HCT116 (cell line): Measurements from ENCODE around the gene SNX10. TPM values are rescaled to one million over a fixed set of nuclear protein-coding genes. Genes with fewer than 3 reads are reported as not detected.

Experiments
- ATAC-seq: fragments of 200-7000 bp; cut with Tn5 transposase; 2 replicates; pipeline ENCODE4 v1.9.1; 2020; ENCODE audit warnings: mild to moderate bottlenecking, moderate library complexity
- BruUV-seq: library from RNA; stranded (reverse); fragments of 400-500 nt; replicated peaks from 2 replicates; lab custom pipeline; 2021; lab: Mats Ljungman, UMichigan
- CTCF ChIA-PET: fragments of 300-600 bp; sonication (Branson Sonifier 250); formaldehyde crosslinking; loops from one replicate; lab custom pipeline; 2021; ENCODE audit warnings: antibody characterized with exemption; lab: Charles Lee
- POLR2A ChIA-PET: fragments of 300-600, 350-600 bp; sonication (Branson Sonifier 250); formaldehyde crosslinking; loops from one replicate; lab custom pipeline; 2021; ENCODE audit warnings: antibody characterized with exemption; lab: Charles Lee
- RAD21 ChIA-PET, 2 experiments: fragments of 300-600 bp; sonication (Branson Sonifier 250); formaldehyde crosslinking; loops; one replicate each; lab custom pipeline; 2023; ENCODE audit warnings: low total read pairs in 2 of 2; ENCODE audit not compliant: uncharacterized antibody in 2 of 2, unreplicated experiment in 2 of 2, low non-redundant PET in 1 of 2; lab: Charles Lee
- DNase-seq: peaks from one replicate; pipeline ENCODE4 v3.0.0-alpha.2; 2010; ENCODE audit warnings: low read depth, low spot score
- H2AFZ ChIP-seq: fragments of 200-600 bp; shearing (Covaris generic), sonication (generic); 2 replicates; pipeline ENCODE4 v1.6.1; 2017; ENCODE audit warnings: low read depth, mixed run types, mixed read lengths, antibody characterized with exemption, low read length; ENCODE audit not compliant: poor library complexity, severe bottlenecking
- H3K27ac ChIP-seq: 2 replicates; pipeline ENCODE4 v1.5.1; 2012; ENCODE audit warnings: low read depth, low read length
- H3K27me3 ChIP-seq: fragments of 200-600 bp; sonication (generic); 2 replicates; pipeline ENCODE4 v1.6.1; 2016; ENCODE audit warnings: mixed run types, low read length, mixed read lengths; ENCODE audit not compliant: insufficient read depth
- H3K36me3 ChIP-seq, 2 experiments: fragments of 200-500 bp in 1 of 2; fragments of 200-600 bp in 1 of 2; sonication (Bioruptor generic) in 1 of 2; sonication (generic) in 1 of 2; 2 replicates each; pipeline versions ENCODE4 v1.5.1 to v1.6.1; 2014 to 2016; ENCODE audit warnings: low read length in 2 of 2, inconsistent platforms in 1 of 2, mixed read lengths in 1 of 2, mixed run types in 1 of 2; ENCODE audit not compliant: insufficient read depth in 2 of 2, control insufficient read depth in 1 of 2
- H3K4me1 ChIP-seq, 2 experiments: fragments of 200-600 bp in 1 of 2; sonication (generic) in 1 of 2; 2 replicates each; pipeline versions ENCODE4 v1.5.1 to v1.6.1; 2012 to 2017; ENCODE audit warnings: low read length in 2 of 2, inconsistent platforms in 1 of 2, mild to moderate bottlenecking in 1 of 2, mixed read lengths in 1 of 2, mixed run types in 1 of 2, moderate library complexity in 1 of 2; ENCODE audit not compliant: insufficient read depth in 2 of 2, control insufficient read depth in 1 of 2
- H3K4me2 ChIP-seq: fragments of 200-600 bp; sonication (generic); 2 replicates; pipeline ENCODE4 v1.6.1; 2017; ENCODE audit warnings: mixed run types, low read length, mixed read lengths
- H3K4me3 ChIP-seq, 2 experiments: fragments of 200-600 bp in 1 of 2; sonication (generic) in 1 of 2; replicated peaks in 1 of 2; 2 replicates each; pipeline ENCODE4 v1.5.1; 2011 to 2016; ENCODE audit warnings: low read length in 2 of 2, control low read depth in 1 of 2, low read depth in 1 of 2, mild to moderate bottlenecking in 1 of 2, mixed read lengths in 1 of 2, mixed run types in 1 of 2
- H3K79me2 ChIP-seq: fragments of 200-600 bp; sonication (generic); 2 replicates; pipeline ENCODE4 v1.6.1; 2017; ENCODE audit warnings: mild to moderate bottlenecking, mixed run types, low read length, moderate library complexity, mixed read lengths; ENCODE audit not compliant: insufficient read depth
- H3K9ac ChIP-seq: fragments of 200-600 bp; sonication (generic); 2 replicates; pipeline ENCODE4 v1.6.1; 2016; ENCODE audit warnings: low read length, mixed read lengths
- H3K9me2 ChIP-seq: fragments of 200-600 bp; sonication (generic), shearing (Covaris generic); 2 replicates; pipeline ENCODE4 v1.6.1; 2017; ENCODE audit warnings: mixed run types, mild to moderate bottlenecking, moderate library complexity; ENCODE audit not compliant: insufficient read depth
- H3K9me3 ChIP-seq, 2 experiments: fragments of 200-500 bp in 1 of 2; fragments of 200-600 bp in 1 of 2; sonication (Bioruptor generic) in 1 of 2; sonication (generic) in 1 of 2; 2 replicates each; pipeline ENCODE4 v1.6.1; 2014 to 2017; ENCODE audit warnings: low read length in 2 of 2, mixed read lengths in 2 of 2, inconsistent platforms in 1 of 2, low read depth in 1 of 2, mild to moderate bottlenecking in 1 of 2, mixed run types in 1 of 2, moderate library complexity in 1 of 2; ENCODE audit not compliant: control insufficient read depth in 1 of 2, insufficient read depth in 1 of 2
- H4K20me1 ChIP-seq: fragments of 200-600 bp; sonication (generic), shearing (Covaris generic); 2 replicates; pipeline ENCODE4 v1.6.1; 2017; ENCODE audit warnings: mixed run types, mild to moderate bottlenecking, moderate library complexity; ENCODE audit not compliant: insufficient read depth
- ATF3 ChIP-seq: IDR thresholded peaks from 2 replicates; pipeline ENCODE4 v1.6.1; 2012
- CBX3 ChIP-seq: IDR thresholded peaks from 2 replicates; pipeline ENCODE4 v1.6.1; 2012; ENCODE audit warnings: low read depth
- CEBPB ChIP-seq: IDR thresholded peaks from 2 replicates; pipeline ENCODE4 v1.6.1; 2012; ENCODE audit warnings: low read depth
- ELF1 ChIP-seq: IDR thresholded peaks from 2 replicates; pipeline ENCODE4 v1.6.1; 2012; ENCODE audit warnings: low read depth, borderline replicate concordance
- EZH2phosphoT487 ChIP-seq: fragments of 200-600 bp; IDR thresholded peaks from 2 replicates; pipeline ENCODE4 v1.6.1; 2018; ENCODE audit warnings: antibody characterized with exemption, borderline replicate concordance
- FOSL1 ChIP-seq: IDR thresholded peaks from 2 replicates; pipeline ENCODE4 v1.6.1; 2012; ENCODE audit warnings: low read depth
- JUND ChIP-seq: IDR thresholded peaks from 2 replicates; pipeline ENCODE4 v1.6.1; 2012
- POLR2A ChIP-seq: IDR thresholded peaks from 2 replicates; pipeline ENCODE4 v1.7.0; 2011; ENCODE audit warnings: borderline replicate concordance; ENCODE audit not compliant: insufficient read depth, insufficient read length; ENCODE audit errors: extremely low read depth
- RAD21 ChIP-seq: IDR thresholded peaks from 2 replicates; pipeline ENCODE4 v1.6.1; 2012; ENCODE audit warnings: low read depth, mild to moderate bottlenecking
- SIN3A ChIP-seq: IDR thresholded peaks from 2 replicates; pipeline ENCODE4 v1.6.1; 2012; ENCODE audit warnings: low read depth
- SP1 ChIP-seq: IDR thresholded peaks from 2 replicates; pipeline ENCODE4 v1.6.1; 2012; ENCODE audit warnings: low read depth
- SRF ChIP-seq: IDR thresholded peaks from 2 replicates; pipeline ENCODE4 v1.6.1; 2012; ENCODE audit warnings: low read depth
- TCF7L2 ChIP-seq: IDR thresholded peaks from 2 replicates; pipeline ENCODE4 v1.7.0; 2011; ENCODE audit warnings: borderline replicate concordance, inconsistent platforms; ENCODE audit not compliant: insufficient read depth, insufficient read length; ENCODE audit errors: extremely low read depth
- ZNF274 ChIP-seq: fragments of 200-500 bp; sonication (Bioruptor generic); IDR thresholded peaks from 2 replicates; pipeline ENCODE4 v1.6.1; 2014; ENCODE audit warnings: mild to moderate bottlenecking, low read depth, low read length, inconsistent platforms
- intact Hi-C: fragments of 100-400 bp; cut with micrococcal nuclease; formaldehyde crosslinking; loops from 2 replicates; pipeline ENCODE4 v1.10.0; 2022
- total RNA-seq: library from RNA; stranded (reverse); gene quantifications from one replicate; pipeline ENCODE4 v1.2.1, GENCODE V29; 2021; ENCODE audit not compliant: unreplicated experiment
- TF ChIP-seq, protein P1 (sequence below), 3 experiments: fragments of 200-600 bp in 1 of 3; sonication (generic) in 1 of 3; IDR thresholded peaks in 2 of 3; conservative IDR thresholded peaks in 1 of 3; 2 replicates each; pipeline ENCODE4 v1.5.1; 2012 to 2017; ENCODE audit warnings: low read depth in 2 of 3, low read length in 2 of 3, antibody characterized with exemption in 1 of 3, borderline replicate concordance in 1 of 3, control low read depth in 1 of 3, mild to moderate bottlenecking in 1 of 3, mixed read lengths in 1 of 3, mixed run types in 1 of 3, moderate library complexity in 1 of 3; ENCODE audit not compliant: insufficient read depth in 1 of 3
- TF ChIP-seq, protein P2 (sequence below): IDR thresholded peaks from 2 replicates; pipeline ENCODE4 v1.6.1; 2012; ENCODE audit warnings: low read depth
- TF ChIP-seq, protein P3 (sequence below): IDR thresholded peaks from 2 replicates; pipeline ENCODE4 v1.6.1; 2011; ENCODE audit warnings: mild to moderate bottlenecking, low read length, moderate library complexity; ENCODE audit not compliant: insufficient replicate concordance; ENCODE audit errors: extremely low read depth

Gene SNX10
- total RNA-seq, 1 experiment from 2014 or later, result 26.9 TPM

- Histone ChIP-seq H3K27ac (no peak overlapping the region), H3K36me3 (no peaks in the 10 kb centered on the region), H3K27me3 (no peaks in the 10 kb centered on the region), H3K79me2 (no peaks in the 10 kb centered on the region), H3K4me2 (no peak overlapping the region), H3K9ac (no peak overlapping the region), H4K20me1 (no peaks in the 10 kb centered on the region), H3K4me1 (no peaks in the 10 kb centered on the region), H3K9me3 (no peaks in the 10 kb centered on the region), H3K4me3 (no peak overlapping the region), H2AFZ (no peak overlapping the region), H3K9me2 (no peaks in the 10 kb centered on the region)
- ChIA-PET POLR2A (no interaction called here), RAD21 (no interaction called here), CTCF (interaction anchor here (1.0 to 1.2 kb wide), 2 partner anchors 85 to 403 kb away, joined by 3 read pairs; no protein-coding TSS in a partner anchor)
- no peak for DNase-seq
- no peak for ATAC-seq
- TF ChIP-seq JUND, result no peak
- TF ChIP-seq, protein P1, sequence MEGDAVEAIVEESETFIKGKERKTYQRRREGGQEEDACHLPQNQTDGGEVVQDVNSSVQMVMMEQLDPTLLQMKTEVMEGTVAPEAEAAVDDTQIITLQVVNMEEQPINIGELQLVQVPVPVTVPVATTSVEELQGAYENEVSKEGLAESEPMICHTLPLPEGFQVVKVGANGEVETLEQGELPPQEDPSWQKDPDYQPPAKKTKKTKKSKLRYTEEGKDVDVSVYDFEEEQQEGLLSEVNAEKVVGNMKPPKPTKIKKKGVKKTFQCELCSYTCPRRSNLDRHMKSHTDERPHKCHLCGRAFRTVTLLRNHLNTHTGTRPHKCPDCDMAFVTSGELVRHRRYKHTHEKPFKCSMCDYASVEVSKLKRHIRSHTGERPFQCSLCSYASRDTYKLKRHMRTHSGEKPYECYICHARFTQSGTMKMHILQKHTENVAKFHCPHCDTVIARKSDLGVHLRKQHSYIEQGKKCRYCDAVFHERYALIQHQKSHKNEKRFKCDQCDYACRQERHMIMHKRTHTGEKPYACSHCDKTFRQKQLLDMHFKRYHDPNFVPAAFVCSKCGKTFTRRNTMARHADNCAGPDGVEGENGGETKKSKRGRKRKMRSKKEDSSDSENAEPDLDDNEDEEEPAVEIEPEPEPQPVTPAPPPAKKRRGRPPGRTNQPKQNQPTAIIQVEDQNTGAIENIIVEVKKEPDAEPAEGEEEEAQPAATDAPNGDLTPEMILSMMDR (IDR thresholded peaks at IDR 0.05 in 2 of 3, conservative IDR thresholded peaks at IDR 0.05 in 1 of 3; ENCODE audit: borderline replicate concordance in 1 of 3, insufficient read depth in 1 of 3, low read depth in 2 of 3, low read length in 2 of 3), result no peak
- no peak for TF ChIP-seq ATF3
- no peak for TF ChIP-seq SIN3A
- TF ChIP-seq, protein P2, sequence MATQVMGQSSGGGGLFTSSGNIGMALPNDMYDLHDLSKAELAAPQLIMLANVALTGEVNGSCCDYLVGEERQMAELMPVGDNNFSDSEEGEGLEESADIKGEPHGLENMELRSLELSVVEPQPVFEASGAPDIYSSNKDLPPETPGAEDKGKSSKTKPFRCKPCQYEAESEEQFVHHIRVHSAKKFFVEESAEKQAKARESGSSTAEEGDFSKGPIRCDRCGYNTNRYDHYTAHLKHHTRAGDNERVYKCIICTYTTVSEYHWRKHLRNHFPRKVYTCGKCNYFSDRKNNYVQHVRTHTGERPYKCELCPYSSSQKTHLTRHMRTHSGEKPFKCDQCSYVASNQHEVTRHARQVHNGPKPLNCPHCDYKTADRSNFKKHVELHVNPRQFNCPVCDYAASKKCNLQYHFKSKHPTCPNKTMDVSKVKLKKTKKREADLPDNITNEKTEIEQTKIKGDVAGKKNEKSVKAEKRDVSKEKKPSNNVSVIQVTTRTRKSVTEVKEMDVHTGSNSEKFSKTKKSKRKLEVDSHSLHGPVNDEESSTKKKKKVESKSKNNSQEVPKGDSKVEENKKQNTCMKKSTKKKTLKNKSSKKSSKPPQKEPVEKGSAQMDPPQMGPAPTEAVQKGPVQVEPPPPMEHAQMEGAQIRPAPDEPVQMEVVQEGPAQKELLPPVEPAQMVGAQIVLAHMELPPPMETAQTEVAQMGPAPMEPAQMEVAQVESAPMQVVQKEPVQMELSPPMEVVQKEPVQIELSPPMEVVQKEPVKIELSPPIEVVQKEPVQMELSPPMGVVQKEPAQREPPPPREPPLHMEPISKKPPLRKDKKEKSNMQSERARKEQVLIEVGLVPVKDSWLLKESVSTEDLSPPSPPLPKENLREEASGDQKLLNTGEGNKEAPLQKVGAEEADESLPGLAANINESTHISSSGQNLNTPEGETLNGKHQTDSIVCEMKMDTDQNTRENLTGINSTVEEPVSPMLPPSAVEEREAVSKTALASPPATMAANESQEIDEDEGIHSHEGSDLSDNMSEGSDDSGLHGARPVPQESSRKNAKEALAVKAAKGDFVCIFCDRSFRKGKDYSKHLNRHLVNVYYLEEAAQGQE, result no peak
- no peak for TF ChIP-seq ELF1
- TF ChIP-seq TCF7L2, result no peak
- no peak for TF ChIP-seq POLR2A
- no peak for TF ChIP-seq CEBPB
- TF ChIP-seq, protein P3, sequence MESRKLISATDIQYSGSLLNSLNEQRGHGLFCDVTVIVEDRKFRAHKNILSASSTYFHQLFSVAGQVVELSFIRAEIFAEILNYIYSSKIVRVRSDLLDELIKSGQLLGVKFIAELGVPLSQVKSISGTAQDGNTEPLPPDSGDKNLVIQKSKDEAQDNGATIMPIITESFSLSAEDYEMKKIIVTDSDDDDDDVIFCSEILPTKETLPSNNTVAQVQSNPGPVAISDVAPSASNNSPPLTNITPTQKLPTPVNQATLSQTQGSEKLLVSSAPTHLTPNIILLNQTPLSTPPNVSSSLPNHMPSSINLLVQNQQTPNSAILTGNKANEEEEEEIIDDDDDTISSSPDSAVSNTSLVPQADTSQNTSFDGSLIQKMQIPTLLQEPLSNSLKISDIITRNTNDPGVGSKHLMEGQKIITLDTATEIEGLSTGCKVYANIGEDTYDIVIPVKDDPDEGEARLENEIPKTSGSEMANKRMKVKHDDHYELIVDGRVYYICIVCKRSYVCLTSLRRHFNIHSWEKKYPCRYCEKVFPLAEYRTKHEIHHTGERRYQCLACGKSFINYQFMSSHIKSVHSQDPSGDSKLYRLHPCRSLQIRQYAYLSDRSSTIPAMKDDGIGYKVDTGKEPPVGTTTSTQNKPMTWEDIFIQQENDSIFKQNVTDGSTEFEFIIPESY, result no peak
- TF ChIP-seq FOSL1, result no peak
- no peak for TF ChIP-seq ZNF274
- TF ChIP-seq CBX3, result no peak
- TF ChIP-seq SP1, result no peak
- TF ChIP-seq EZH2phosphoT487, result no peak
- TF ChIP-seq RAD21, result no peak
- no peak for TF ChIP-seq SRF
- BruUV-seq, result no TSS peak
- intact Hi-C loops, result loop anchor here (5.0 kb wide), 1 partner anchor 882 kb away; no protein-coding TSS in a partner anchor
These were observed 11.6 kb upstream of the SNX10 start for GRCh38 chr7:26280097-26280496.
